Skin epidermis (tissue), 12 donors: Measurements from ENCODE around the gene CNNM1.
A peak's percentile ranks its signal among the peaks of the same experiment; 100 is the strongest.

ENCODE experiments used
- H3K27ac ChIP-seq, 21 experiments: fragments of 200-600 bp; sonication (generic) in 11 of 21; one replicate each; pipeline ENCODE4 v1.5.0; 2020; ENCODE audit warnings: mild to moderate bottlenecking in 3 of 21, inconsistent platforms in 2 of 21, moderate library complexity in 2 of 21
- H3K4me3 ChIP-seq, 7 experiments: fragments of 200-600 bp; sonication (generic) in 2 of 7; one replicate each; pipeline ENCODE4 v1.5.0; 2020; ENCODE audit warnings: inconsistent platforms in 2 of 7, mild to moderate bottlenecking in 2 of 7, moderate library complexity in 1 of 7

Gene CNNM1

GRCh38 chr10:99329304-99329553, at the start of gene CNNM1:
TSS of gene CNNM1 (plus strand) at chr10:99329356. CDS start at chr10:99329388, 32 bp downstream.
- Histone ChIP-seq H3K27ac (no peak within 1 kb of the TSS), H3K4me3 (peak within 1 kb of the TSS; percentile 27 to 53 (median 31))

GRCh38 chr10:99279626-99280111, 49.5 kb upstream of the CNNM1 start:
- Histone ChIP-seq H3K27ac (peak overlapping the region in 1 of 21 experiments; percentile 60), H3K4me3 (no peak overlapping the region)

GRCh38 chr10:99280472-99280871, 48.7 kb upstream of the CNNM1 start:
- peak overlapping the region in 1 of 21 experiments; percentile 60 for H3K27ac ChIP-seq

GRCh38 chr10:99285881-99286280, 43.3 kb upstream of the CNNM1 start:
- Histone ChIP-seq H3K27ac (no peak overlapping the region), H3K4me3 (no peak overlapping the region)

More at GRCh38 chr10:99280472-99280871, 48.7 kb upstream of the CNNM1 start:
- H3K4me3 ChIP-seq: no peak overlapping the region

- H3K27ac ChIP-seq: no peak overlapping the region
- no peak overlapping the region for H3K4me3 ChIP-seq
Measured at GRCh38 chr10:99290306-99290705, 38.9 kb upstream of the CNNM1 start.

GRCh38 chr10:99292159-99292558, 37.0 kb upstream of the CNNM1 start:
- no peak overlapping the region for H3K4me3 ChIP-seq
- H3K27ac ChIP-seq: peak overlapping the region in 1 of 21 experiments; percentile 74

GRCh38 chr10:99296605-99297004, 32.6 kb upstream of the CNNM1 start:
- Histone ChIP-seq H3K4me3 (no peak overlapping the region), H3K27ac (no peak overlapping the region)

- Histone ChIP-seq H3K4me3 (no peak overlapping the region), H3K27ac (no peak overlapping the region)
Measured at GRCh38 chr10:99297033-99297432, 32.1 kb upstream of the CNNM1 start.

- no peak overlapping the region for H3K27ac ChIP-seq
- H3K4me3 ChIP-seq: no peak overlapping the region
Measured at GRCh38 chr10:99303899-99304861, 25.0 kb upstream of the CNNM1 start.

- Histone ChIP-seq H3K27ac (no peak overlapping the region), H3K4me3 (no peak overlapping the region)
Measured at GRCh38 chr10:99304862-99305229, 24.3 kb upstream of the CNNM1 start.

GRCh38 chr10:99312501-99312900, 16.7 kb upstream of the CNNM1 start:
- Histone ChIP-seq H3K4me3 (no peak overlapping the region), H3K27ac (no peak overlapping the region)

GRCh38 chr10:99315853-99316252, 13.3 kb upstream of the CNNM1 start:
- Histone ChIP-seq H3K27ac (no peak overlapping the region), H3K4me3 (no peak overlapping the region)

GRCh38 chr10:99316374-99316773, 12.8 kb upstream of the CNNM1 start:
- no peak overlapping the region for H3K4me3 ChIP-seq

GRCh38 chr10:99318048-99318447, 11.1 kb upstream of the CNNM1 start:
- Histone ChIP-seq H3K27ac (no peak overlapping the region), H3K4me3 (no peak overlapping the region)

More at GRCh38 chr10:99316374-99316773, 12.8 kb upstream of the CNNM1 start:
- no peak overlapping the region for H3K27ac ChIP-seq

- H3K4me3 ChIP-seq: no peak overlapping the region
- H3K27ac ChIP-seq: no peak overlapping the region
Measured at GRCh38 chr10:99318475-99318874, 10.7 kb upstream of the CNNM1 start.

- no peak overlapping the region for H3K27ac ChIP-seq
Measured at GRCh38 chr10:99325281-99325680, 3.9 kb upstream of the CNNM1 start.

GRCh38 chr10:99326871-99327270, 2.3 kb upstream of the CNNM1 start:
- Histone ChIP-seq H3K4me3 (no peak overlapping the region), H3K27ac (no peak overlapping the region)

More at GRCh38 chr10:99325281-99325680, 3.9 kb upstream of the CNNM1 start:
- no peak overlapping the region for H3K4me3 ChIP-seq

- H3K4me3 ChIP-seq: peak overlapping the region; percentile 27 to 53 (median 31)
- H3K27ac ChIP-seq: no peak overlapping the region
Measured at GRCh38 chr10:99328579-99329303, 415 bp upstream of the CNNM1 start.

GRCh38 chr10:99329554-99330346, 594 bp downstream of the CNNM1 start:
- Histone ChIP-seq H3K4me3 (peak overlapping the region; percentile 27 to 53 (median 31)), H3K27ac (no peak overlapping the region)

- H3K4me3 ChIP-seq: peak overlapping the region; percentile 27 to 53 (median 31)
- no peak overlapping the region for H3K27ac ChIP-seq
Measured at GRCh38 chr10:99330347-99330924, 1.3 kb downstream of the CNNM1 start.
